TTC549 (cell line): ENCODE results near the gene PLEKHH3.
A peak's percentile ranks its signal among the peaks of the same experiment; 100 is the strongest.

ENCODE experiments used
- FAIRE-seq: peaks from 2 replicates; lab custom pipeline; 2012; peaks lifted over from hg19 to GRCh38; lab: Jason Lieb, UNC

The PLEKHH3 gene

GRCh38 chr17:42676424-42677011 is at the start of gene PLEKHH3:
PLEKHH3 (minus strand) TSS chr17:42676994; CDS start chr17:42676563, 431 bp downstream.
- no peak for FAIRE-seq

GRCh38 chr17:42725143-42725542 is 48.3 kb upstream of the PLEKHH3 start:
- no peak for FAIRE-seq

GRCh38 chr17:42723636-42724035 is 46.8 kb upstream of the PLEKHH3 start:
- no peak for FAIRE-seq

GRCh38 chr17:42720996-42721583 is 44.3 kb upstream of the PLEKHH3 start:
- peak; percentile 75 for FAIRE-seq

GRCh38 chr17:42709561-42709960 is 32.8 kb upstream of the PLEKHH3 start:
- no peak for FAIRE-seq

- FAIRE-seq, result no peak
Measured at GRCh38 chr17:42708588-42708987, 31.8 kb upstream of the PLEKHH3 start.

- no peak for FAIRE-seq
Measured at GRCh38 chr17:42706732-42707131, 29.9 kb upstream of the PLEKHH3 start.

GRCh38 chr17:42704837-42705494 is 28.2 kb upstream of the PLEKHH3 start:
- no peak for FAIRE-seq

- no peak for FAIRE-seq
Measured at GRCh38 chr17:42704490-42704836, 27.7 kb upstream of the PLEKHH3 start.

GRCh38 chr17:42702446-42702845 is 25.7 kb upstream of the PLEKHH3 start:
- FAIRE-seq, result no peak

- FAIRE-seq, result no peak
Measured at GRCh38 chr17:42700586-42701289, 23.9 kb upstream of the PLEKHH3 start.

- FAIRE-seq, result no peak
Measured at GRCh38 chr17:42699415-42699740, 22.6 kb upstream of the PLEKHH3 start.

GRCh38 chr17:42698736-42699414 is 22.1 kb upstream of the PLEKHH3 start:
- FAIRE-seq, result no peak

- FAIRE-seq, result no peak
Measured at GRCh38 chr17:42697108-42697811, 20.5 kb upstream of the PLEKHH3 start.

- no peak for FAIRE-seq
Measured at GRCh38 chr17:42695500-42695899, 18.7 kb upstream of the PLEKHH3 start.

GRCh38 chr17:42694524-42694923 is 17.7 kb upstream of the PLEKHH3 start:
- FAIRE-seq, result no peak

GRCh38 chr17:42692489-42692888 is 15.7 kb upstream of the PLEKHH3 start:
- FAIRE-seq, result no peak

- FAIRE-seq, result no peak
Measured at GRCh38 chr17:42691021-42691545, 14.3 kb upstream of the PLEKHH3 start.

GRCh38 chr17:42690596-42690995 is 13.8 kb upstream of the PLEKHH3 start:
- FAIRE-seq, result no peak

GRCh38 chr17:42687707-42688320 is 11.0 kb upstream of the PLEKHH3 start:
- FAIRE-seq, result no peak

GRCh38 chr17:42686520-42687128 is 9.8 kb upstream of the PLEKHH3 start:
- no peak for FAIRE-seq
